NT2/D1 (cell line): ENCODE measurements around the gene FAM78A.
"Not testable (repeated sequence)": the region's sequence is repeated elsewhere in the genome, so short reads cannot be mapped to it uniquely, and the experiment has no call there.

Experiments used
- DNase-seq: peaks from one replicate; pipeline ENCODE4 v3.0.0-alpha.2; 2011; ENCODE audit warnings: low read depth, low spot score
- H3K27me3 ChIP-seq: 2 replicates; pipeline ENCODE4 v1.6.0; 2011; ENCODE audit warnings: mild to moderate bottlenecking; ENCODE audit not compliant: insufficient read length, insufficient read depth
- H3K36me3 ChIP-seq: 2 replicates; pipeline ENCODE4 v1.6.1; 2011; ENCODE audit warnings: mild to moderate bottlenecking, low read length, mixed read lengths; ENCODE audit not compliant: insufficient read depth, insufficient read length
- H3K4me1 ChIP-seq: 2 replicates; pipeline ENCODE4 v1.5.1; 2011; ENCODE audit not compliant: insufficient read depth, insufficient read length
- H3K4me3 ChIP-seq: 2 replicates; pipeline ENCODE4 v1.5.1; 2011; ENCODE audit warnings: low read depth; ENCODE audit not compliant: insufficient read length
- H3K9ac ChIP-seq: 2 replicates; pipeline ENCODE4 v1.6.0; 2011; ENCODE audit warnings: low read depth; ENCODE audit not compliant: insufficient read length
- H3K9me3 ChIP-seq: 2 replicates; pipeline ENCODE4 v1.5.1; 2011; ENCODE audit warnings: mild to moderate bottlenecking, low read length; ENCODE audit not compliant: insufficient read depth
- SUZ12 ChIP-seq: IDR thresholded peaks from 2 replicates; pipeline ENCODE4 v1.6.1; 2011; ENCODE audit not compliant: insufficient read length, insufficient read depth; ENCODE audit errors: extremely low read depth
- YY1 ChIP-seq: IDR thresholded peaks from 2 replicates; pipeline ENCODE4 v1.6.1; 2011; ENCODE audit not compliant: insufficient read length, insufficient read depth
- ZNF274 ChIP-seq: IDR thresholded peaks from 2 replicates; pipeline ENCODE4 v1.6.1; 2011; ENCODE audit warnings: mild to moderate bottlenecking, low read depth, low read length

FAM78A gene

DNA sequence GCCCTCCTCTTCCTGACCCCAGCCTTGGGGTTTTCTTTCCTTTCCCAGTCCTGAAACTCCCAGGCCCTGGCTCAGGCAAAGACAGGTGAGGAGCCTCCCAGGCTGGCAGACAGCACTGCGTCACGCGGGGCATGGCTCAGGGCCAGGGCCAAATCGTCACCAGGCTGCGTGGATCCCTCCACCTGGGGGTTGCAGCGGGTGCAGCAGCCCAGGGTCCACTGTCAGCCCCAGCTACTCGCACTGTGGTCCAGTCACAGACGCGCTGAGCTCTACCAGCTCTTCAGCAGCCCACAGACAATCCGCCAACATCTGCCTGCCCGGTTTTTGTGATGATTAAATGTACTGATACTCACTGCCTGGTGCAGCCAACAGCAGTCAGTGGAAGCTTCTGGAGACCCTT, 12.1 kb downstream of the FAM78A start:
- H3K4me1 ChIP-seq, result peaks cover 4% of the 10 kb centered on the region
- no peak overlapping the region for H3K4me3 ChIP-seq
- H3K9ac ChIP-seq, result no peak overlapping the region
- no peaks in the 10 kb centered on the region for H3K27me3 ChIP-seq
- no peaks in the 10 kb centered on the region for H3K9me3 ChIP-seq
- DNase-seq, result no peak
- TF ChIP-seq ZNF274 (no peak), YY1 (no peak)
- no peaks in the 10 kb centered on the region for H3K36me3 ChIP-seq

DNA sequence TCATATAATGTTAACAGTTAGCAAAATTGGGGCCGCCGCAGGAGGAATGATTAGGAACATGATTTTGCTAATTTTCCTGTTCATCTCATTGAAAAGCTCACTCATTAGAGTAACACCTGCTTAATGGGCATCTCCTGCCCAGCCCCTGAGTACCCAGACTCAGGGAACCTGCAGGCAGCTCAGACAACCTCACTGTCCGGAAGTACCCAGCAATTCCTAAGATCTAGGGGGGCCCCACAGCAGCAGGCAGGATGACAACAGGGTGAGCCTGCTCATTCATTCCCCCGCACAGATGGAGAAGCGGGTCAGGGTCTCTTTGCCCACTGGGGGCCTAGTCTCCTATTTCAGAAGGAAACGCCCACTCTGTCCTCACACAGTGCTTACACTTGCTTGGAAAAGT, 12.6 kb downstream of the FAM78A start:
- H3K4me3 ChIP-seq, result no peak overlapping the region
- H3K4me1 ChIP-seq, result peaks cover 4% of the 10 kb centered on the region
- no peaks in the 10 kb centered on the region for H3K9me3 ChIP-seq
- no peak for DNase-seq
- no peaks in the 10 kb centered on the region for H3K36me3 ChIP-seq
- H3K27me3 ChIP-seq, result no peaks in the 10 kb centered on the region
- TF ChIP-seq ZNF274, result no peak
- no peak for TF ChIP-seq YY1
- no peak for TF ChIP-seq SUZ12
- H3K9ac ChIP-seq, result no peak overlapping the region

DNA sequence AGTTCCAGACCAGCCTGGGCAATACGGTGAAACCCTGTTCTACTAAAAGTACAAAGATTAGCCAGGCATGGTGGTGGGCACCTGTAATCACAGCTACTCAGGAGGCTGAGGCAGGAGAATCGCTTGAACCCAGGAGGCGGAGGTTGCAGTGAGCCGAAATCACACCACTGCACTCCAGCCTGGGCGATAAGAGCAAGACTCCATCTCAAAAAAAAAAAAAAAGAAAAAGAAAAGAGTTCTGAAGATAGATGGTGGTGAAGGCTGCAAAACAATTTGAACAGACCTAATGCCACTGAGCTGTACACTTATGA, 13.3 kb downstream of the FAM78A start:
- not testable (repeated sequence) for H3K27me3 ChIP-seq, H3K9me3 ChIP-seq, DNase-seq, H3K36me3 ChIP-seq, H3K4me3 ChIP-seq, H3K9ac ChIP-seq, H3K4me1 ChIP-seq

DNA sequence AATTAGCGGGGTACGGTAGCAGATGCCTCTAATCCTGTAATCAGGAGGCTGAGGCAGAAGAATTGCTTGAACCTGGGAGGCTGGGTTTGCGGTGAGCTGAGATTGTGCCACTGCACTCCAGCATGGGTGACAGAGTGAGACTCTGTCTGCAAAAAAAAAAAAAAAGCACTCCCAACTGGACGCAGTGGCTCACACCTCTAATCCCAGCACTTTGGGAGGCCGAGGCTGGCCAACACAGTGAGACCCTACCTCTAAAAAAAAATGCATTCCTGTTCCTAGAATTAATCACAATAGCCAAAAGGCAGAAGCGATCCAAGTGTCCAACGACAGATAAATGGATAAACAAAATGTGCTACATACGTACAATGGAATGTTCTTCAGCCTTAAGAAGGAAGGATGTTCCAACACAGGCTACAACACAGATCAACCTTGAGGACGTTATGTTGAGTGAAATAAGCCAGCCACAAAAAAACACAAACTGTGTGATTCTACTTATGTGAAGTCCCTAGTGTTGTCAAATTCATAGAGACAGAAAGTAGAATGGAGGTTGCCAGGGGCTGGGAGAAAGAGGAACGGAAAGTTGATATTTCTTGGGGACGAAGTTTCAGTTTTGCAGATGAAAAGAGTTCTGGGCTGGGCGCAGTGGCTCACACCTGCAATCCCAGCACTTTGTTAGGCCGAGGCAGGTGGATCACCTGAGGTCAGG, 13.8 kb downstream of the FAM78A start:
- TF ChIP-seq SUZ12, result no peak
- TF ChIP-seq YY1, result no peak
- TF ChIP-seq ZNF274, result no peak
- H3K36me3 ChIP-seq, result no peaks in the 10 kb centered on the region
- no peaks in the 10 kb centered on the region for H3K27me3 ChIP-seq
- H3K9ac ChIP-seq, result no peak overlapping the region
- no peak overlapping the region for H3K4me3 ChIP-seq
- H3K4me1 ChIP-seq, result peaks cover 7% of the 10 kb centered on the region
- no peaks in the 10 kb centered on the region for H3K9me3 ChIP-seq
- no peak for DNase-seq

DNA sequence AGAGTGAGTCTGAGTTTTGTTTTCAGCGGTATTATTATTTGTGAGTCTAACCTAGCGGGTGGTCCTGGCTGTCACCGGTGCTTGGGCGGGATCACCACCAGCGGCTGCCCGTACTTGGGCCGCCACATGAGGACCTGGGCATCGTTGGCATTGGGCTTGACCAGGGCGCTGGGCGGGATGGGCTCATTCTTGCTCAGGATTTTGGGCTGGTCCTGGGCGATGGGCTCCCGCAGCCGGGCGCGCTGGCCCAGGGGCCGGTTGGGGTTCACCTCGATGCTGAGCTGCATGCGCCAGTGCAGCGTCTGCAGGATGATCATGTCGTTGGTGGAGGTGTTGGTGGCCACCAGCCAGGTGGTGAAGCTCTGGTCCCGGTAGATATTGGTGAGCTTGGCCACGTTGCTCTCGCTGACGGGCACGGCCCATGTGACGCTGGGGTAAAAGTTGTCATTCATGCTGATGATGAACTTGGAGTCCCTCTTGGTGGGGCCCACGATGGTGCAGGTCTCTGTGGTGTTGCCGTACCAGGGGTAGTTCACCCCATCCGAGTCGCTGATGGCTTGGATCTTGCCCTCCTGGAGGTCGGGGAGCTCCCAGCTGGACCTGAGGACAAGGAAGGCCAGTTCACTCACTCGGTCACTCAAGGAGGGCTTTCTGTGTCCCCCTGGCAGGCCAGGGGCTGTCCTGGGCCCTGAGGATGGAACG, 15.4 kb downstream of the FAM78A start:
- Histone ChIP-seq H3K4me1 (peaks cover 11% of the 10 kb centered on the region), H3K9me3 (no peaks in the 10 kb centered on the region), H3K36me3 (no peaks in the 10 kb centered on the region), H3K4me3 (no peak overlapping the region), H3K27me3 (no peaks in the 10 kb centered on the region), H3K9ac (no peak overlapping the region)
- DNase-seq, result no peak
- TF ChIP-seq ZNF274 (no peak), YY1 (no peak), SUZ12 (no peak)

DNA sequence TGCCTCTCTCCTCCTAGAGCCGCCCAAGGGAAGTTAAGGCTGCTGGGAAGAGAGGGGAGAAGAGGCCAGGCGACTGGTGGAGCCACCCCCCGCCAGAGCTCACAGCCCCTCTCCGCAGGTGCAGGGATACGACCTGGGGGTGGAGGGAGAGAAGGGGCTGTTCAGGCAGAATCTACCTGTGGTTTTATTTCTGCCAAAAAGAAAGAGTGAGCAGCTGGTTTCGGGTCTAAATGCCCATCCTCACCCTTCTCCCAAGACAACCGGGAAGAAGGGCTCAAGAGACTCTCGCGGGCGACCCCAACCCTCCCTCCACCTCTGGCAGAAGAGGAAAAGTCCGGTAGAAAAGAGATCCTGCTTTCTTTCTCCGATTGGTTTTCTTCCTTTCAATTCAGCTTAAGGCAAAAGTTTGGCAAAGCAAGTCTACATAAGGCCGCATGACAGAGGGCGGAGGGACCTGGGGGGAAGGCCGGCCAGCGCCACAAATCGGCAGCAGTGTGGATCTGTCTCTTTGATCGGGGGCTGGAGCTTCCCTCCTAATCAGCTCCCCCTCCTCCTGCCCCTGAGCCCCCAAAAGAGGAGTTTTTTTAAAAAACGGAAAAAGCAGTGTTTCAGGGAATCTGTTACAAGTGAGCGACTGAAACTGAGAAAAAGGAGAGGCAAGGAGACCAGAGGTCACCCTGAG, 16.3 kb downstream of the FAM78A start:
- H3K27me3 ChIP-seq, result no peaks in the 10 kb centered on the region
- H3K9me3 ChIP-seq, result no peaks in the 10 kb centered on the region
- no peak for TF ChIP-seq ZNF274
- no peak for TF ChIP-seq YY1
- TF ChIP-seq SUZ12, result no peak
- H3K9ac ChIP-seq, result no peak overlapping the region
- H3K36me3 ChIP-seq, result no peaks in the 10 kb centered on the region
- no peak for DNase-seq
- H3K4me1 ChIP-seq, result peaks cover 14% of the 10 kb centered on the region
- no peak overlapping the region for H3K4me3 ChIP-seq

DNA sequence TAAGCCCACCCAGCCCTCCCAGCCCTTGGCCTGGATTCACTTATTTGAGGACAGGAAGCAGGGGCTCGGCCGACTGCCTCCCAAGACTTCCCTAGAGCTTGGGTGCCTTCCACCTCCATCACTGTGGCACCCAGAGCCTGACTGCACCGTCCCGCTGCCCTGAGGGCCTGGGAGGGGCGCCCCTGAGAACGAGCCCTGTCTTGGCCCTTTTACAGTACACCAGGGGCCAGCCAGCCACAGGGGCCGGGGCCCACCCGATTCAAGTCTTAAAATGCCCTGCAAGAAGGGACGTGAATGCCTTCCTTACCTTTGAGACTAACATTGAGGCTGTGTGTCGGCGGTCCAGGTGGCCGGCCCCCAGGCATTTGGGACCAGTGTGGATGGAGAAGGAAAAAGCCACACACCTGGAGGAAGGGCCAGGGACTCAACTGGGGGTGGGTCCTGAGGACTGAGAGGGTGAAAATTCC, 16.8 kb downstream of the FAM78A start:
- no peak overlapping the region for H3K9ac ChIP-seq

More for the DNA sequence above, 16.8 kb downstream of the FAM78A start:
- H3K36me3 ChIP-seq, result no peaks in the 10 kb centered on the region
- H3K27me3 ChIP-seq, result no peaks in the 10 kb centered on the region
- TF ChIP-seq SUZ12 (no peak), YY1 (no peak)
- peaks cover 14% of the 10 kb centered on the region for H3K4me1 ChIP-seq
- no peak for DNase-seq
- no peaks in the 10 kb centered on the region for H3K9me3 ChIP-seq
- no peak overlapping the region for H3K4me3 ChIP-seq
